DLD1 (cell line): ENCODE data around the gene AKT1S1.

ENCODE experiments used
- in situ Hi-C: cut with HindIII; loops from 2 replicates; pipeline ENCODE4 v1.10.0; 2017; ENCODE audit warnings: low sequenced_read_pairs

AKT1S1 gene

GRCh38 chr19:49908480-49909420 lies 31.6 kb upstream of the AKT1S1 start:
- in situ Hi-C loops = no loop called here

GRCh38 chr19:49907745-49908446 lies 30.7 kb upstream of the AKT1S1 start:
- in situ Hi-C loops = no loop called here

GRCh38 chr19:49906879-49907564 lies 29.9 kb upstream of the AKT1S1 start:
- in situ Hi-C loops = no loop called here

GRCh38 chr19:49904136-49904535 lies 27.0 kb upstream of the AKT1S1 start:
- in situ Hi-C loops = no loop called here

GRCh38 chr19:49896863-49897621 lies 19.9 kb upstream of the AKT1S1 start, which contains the start of gene IL4I1:
Gene IL4I1, minus strand, starts transcription at chr19:49896887. Its CDS starts 727 bp downstream, at chr19:49896160.
- in situ Hi-C loops = no loop called here

- in situ Hi-C loops = no loop called here
Observed at GRCh38 chr19:49895566-49896297, 18.6 kb upstream of the AKT1S1 start.

GRCh38 chr19:49894879-49895565 lies 17.9 kb upstream of the AKT1S1 start:
- in situ Hi-C loops = no loop called here

GRCh38 chr19:49894011-49894664 lies 17.0 kb upstream of the AKT1S1 start:
- in situ Hi-C loops = no loop called here

- in situ Hi-C loops = no loop called here
Observed at GRCh38 chr19:49892716-49893115, 15.6 kb upstream of the AKT1S1 start.

GRCh38 chr19:49891393-49891792 lies 14.2 kb upstream of the AKT1S1 start:
- in situ Hi-C loops = no loop called here

- in situ Hi-C loops = no loop called here
Observed at GRCh38 chr19:49890349-49891311, 13.5 kb upstream of the AKT1S1 start.

- in situ Hi-C loops = no loop called here
Observed at GRCh38 chr19:49889687-49890348, 12.7 kb upstream of the AKT1S1 start.

GRCh38 chr19:49889038-49889686 lies 12.0 kb upstream of the AKT1S1 start:
- in situ Hi-C loops = no loop called here

GRCh38 chr19:49888510-49888824 lies 11.3 kb upstream of the AKT1S1 start:
- in situ Hi-C loops = no loop called here

GRCh38 chr19:49887665-49888509 lies 10.7 kb upstream of the AKT1S1 start:
- in situ Hi-C loops = no loop called here
